Ovary (tissue), 3 donors: ENCODE measurements around the gene EXOC7.

Experiments
- CTCF ChIP-seq, 3 donors: fragments of 450-650 bp in 2 of 3; fragments of 200-600 bp in 1 of 3; IDR thresholded peaks; one replicate each; pipeline versions ENCODE4 v1.5.1 to v1.8.0; 2016 to 2022; ENCODE audit warnings: antibody characterized with exemption in 3 of 3, mild to moderate bottlenecking in 1 of 3
- EP300 ChIP-seq: sonication (generic); formaldehyde crosslinking; IDR thresholded peaks from one replicate; pipeline ENCODE4 v1.6.1; 2017; ENCODE audit warnings: antibody characterized with exemption
- POLR2A ChIP-seq: fragments of 450-650 bp; IDR thresholded peaks from one replicate; pipeline ENCODE4 v1.6.1; 2017; ENCODE audit warnings: antibody characterized with exemption, mild to moderate bottlenecking, moderate library complexity
- donor health status: DM: no; HTN: no; CAD: no.

GRCh38 chr17:76085731-76086366 lies 17.7 kb downstream of the EXOC7 start:
- no peak for TF ChIP-seq CTCF (IDR thresholded peaks at IDR 0.05)
- TF ChIP-seq POLR2A: no peak
- TF ChIP-seq EP300: no peak
